GM18498 (cell line): ENCODE measurements around the gene PCBP3.

Experiments used
- ATAC-seq: cut with Tn5 transposase; IDR thresholded peaks from one replicate; pipeline ENCODE4 v1.9.1; 2021; ENCODE audit warnings: mild to moderate bottlenecking, moderate library complexity; ENCODE audit not compliant: unreplicated experiment

Gene PCBP3

DNA sequence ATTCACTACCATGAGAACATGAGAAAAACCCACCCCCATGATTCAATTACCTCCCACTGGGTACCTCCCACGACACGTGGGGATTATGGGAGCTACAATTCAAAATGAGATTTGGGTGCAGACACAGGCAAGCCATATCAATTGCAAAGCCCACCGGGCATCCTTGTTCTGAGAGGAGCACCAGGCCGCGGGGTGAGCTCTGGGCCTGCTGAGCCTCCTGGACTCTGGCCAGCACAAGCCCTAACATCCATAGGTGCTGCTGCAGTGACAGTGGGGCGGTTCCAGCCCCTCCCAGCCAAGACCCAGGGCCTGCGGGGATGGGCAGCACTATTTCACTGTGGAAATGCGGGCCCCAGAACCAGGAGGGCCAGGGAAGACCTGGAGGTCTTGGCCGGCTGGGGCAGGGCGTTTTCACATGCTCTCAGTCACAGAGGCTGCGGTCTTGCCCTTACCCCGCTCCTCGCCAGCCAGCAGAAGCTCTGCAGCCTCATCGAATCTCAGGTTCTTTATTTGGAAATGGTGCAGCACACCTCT is 103.8 kb downstream of the PCBP3 start:
- ATAC-seq, result no peak

GRCh38 chr21:45747802-45748445 is 104.4 kb downstream of the PCBP3 start:
- ATAC-seq, result no peak

- ATAC-seq, result no peak
Observed at GRCh38 chr21:45748593-45748992, 105.1 kb downstream of the PCBP3 start.

DNA sequence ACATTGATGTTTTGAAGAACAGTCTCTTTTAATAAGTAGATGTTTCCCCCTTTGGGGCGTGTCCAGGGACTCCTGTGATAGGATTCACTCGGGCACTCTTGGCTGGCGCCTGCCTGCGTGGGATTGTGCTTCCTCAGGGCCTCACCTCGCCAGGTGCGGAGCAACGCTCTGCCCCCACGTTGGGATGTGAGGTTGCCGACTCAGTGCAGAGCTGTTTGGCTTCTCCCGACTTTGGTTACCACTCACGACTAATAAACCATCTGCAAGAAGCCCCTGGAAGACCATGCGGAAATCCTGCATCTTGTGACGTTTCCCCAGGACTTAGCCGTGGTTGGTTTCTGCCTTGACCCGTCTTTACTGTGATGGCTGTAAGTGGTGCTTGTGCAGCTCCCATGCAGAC is 106.4 kb downstream of the PCBP3 start:
- ATAC-seq, result no peak

DNA sequence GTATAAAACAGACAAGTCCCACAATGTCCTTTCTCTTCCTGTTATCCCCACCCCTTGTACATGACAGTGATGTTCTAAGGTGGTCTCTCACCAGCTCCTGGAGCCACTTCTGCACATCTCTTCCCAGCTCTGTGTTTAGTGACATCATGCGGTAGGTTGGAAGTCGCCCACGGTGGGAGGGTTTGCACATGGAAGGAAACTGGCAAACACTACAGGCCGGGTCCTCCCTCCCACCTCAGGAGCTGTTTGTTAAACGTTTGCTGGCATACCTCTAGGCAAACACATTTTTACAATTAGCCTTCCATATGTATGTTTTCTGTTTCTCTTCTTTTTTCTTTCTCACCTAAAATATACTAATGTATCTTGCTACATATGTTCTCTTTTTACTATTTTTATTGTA is 107.4 kb downstream of the PCBP3 start:
- no peak for ATAC-seq

GRCh38 chr21:45753445-45753844 is 109.9 kb downstream of the PCBP3 start:
- no peak for ATAC-seq

GRCh38 chr21:45756029-45756428 is 112.5 kb downstream of the PCBP3 start:
- ATAC-seq, result no peak

DNA sequence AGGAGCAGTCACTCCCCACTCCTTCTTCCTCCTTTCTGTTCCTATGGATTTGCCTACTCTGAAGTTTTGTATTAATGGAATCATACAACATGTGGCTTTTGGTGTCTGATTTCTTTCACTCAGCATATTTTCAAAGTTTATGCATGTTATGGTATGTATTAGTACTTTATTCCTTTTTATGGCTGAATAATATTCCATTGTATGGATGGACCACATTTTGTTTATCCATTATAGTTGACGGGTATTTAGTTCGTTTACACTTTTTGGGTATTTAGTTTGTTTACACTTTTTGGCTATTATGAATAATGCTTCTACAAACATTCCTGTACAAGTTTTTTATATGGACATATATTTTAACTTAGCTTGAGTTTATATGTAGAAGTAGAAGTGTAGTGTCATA is 113.1 kb downstream of the PCBP3 start:
- ATAC-seq, result no peak

- ATAC-seq, result no peak
Observed at GRCh38 chr21:45761704-45762103, 118.2 kb downstream of the PCBP3 start.

DNA sequence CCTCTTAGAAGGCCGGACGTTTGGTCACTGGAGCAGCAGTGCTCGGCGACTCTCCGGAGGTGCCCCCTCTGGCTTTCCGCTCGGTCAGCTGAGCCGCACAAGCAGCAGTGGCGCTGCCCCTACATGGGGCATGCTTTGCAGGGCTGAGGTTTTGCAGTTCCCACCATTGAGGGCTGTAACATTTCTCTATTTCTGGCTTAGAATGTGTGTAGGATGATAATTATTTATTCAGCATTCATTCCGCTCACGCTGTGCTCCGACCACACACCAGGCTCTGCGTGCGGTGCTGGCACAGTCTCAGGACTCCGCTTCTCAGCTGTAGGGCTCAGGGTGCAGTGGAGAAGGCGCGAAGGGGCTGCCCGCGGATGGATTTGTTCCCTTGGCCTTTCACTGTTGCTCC is 119.5 kb downstream of the PCBP3 start:
- ATAC-seq, result no peak

GRCh38 chr21:45763506-45763905 is 120.0 kb downstream of the PCBP3 start:
- no peak for ATAC-seq

GRCh38 chr21:45764792-45765191 is 121.3 kb downstream of the PCBP3 start:
- no peak for ATAC-seq

DNA sequence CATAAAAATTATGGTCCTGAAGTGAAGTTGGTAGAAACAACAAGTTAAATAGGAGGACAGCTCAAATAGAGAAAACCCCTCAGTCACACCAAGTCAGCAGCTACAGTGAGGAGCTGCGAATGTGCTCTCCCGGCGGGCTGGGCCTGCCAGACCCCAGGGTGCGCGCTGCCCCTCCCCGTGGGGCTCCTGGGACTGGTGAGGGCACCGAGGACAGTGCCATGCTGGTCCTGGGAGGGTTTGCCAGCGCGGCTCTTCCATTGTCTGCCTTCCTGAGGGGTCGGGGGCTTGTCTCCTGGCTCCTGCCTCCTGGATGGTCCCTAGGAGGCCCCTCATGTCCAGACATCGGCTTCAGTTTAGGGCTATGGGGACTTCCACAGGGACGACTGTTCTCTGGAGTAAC is 121.8 kb downstream of the PCBP3 start:
- no peak for ATAC-seq

- no peak for ATAC-seq
Observed at GRCh38 chr21:45766055-45766454, 122.5 kb downstream of the PCBP3 start.

DNA sequence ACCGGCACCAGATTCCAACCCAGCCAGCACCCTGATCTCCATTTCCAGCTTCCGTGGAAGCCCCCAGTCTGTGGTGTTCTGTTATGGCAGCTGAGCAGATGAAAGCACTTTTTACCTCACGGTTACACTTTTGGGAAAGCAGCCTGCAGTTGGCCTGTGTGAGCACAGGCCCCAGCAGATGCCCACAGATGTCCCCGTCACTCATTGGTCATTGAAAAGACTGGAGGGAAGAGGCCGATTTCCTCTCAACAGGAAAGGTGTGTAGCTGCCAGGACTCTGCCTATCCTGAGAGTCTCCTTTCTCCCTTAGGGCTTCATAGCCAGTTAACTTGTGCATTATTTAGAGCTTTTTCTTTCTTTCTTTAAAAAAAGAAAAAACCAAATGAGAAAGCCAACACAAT is 123.0 kb downstream of the PCBP3 start:
- ATAC-seq, result no peak

DNA sequence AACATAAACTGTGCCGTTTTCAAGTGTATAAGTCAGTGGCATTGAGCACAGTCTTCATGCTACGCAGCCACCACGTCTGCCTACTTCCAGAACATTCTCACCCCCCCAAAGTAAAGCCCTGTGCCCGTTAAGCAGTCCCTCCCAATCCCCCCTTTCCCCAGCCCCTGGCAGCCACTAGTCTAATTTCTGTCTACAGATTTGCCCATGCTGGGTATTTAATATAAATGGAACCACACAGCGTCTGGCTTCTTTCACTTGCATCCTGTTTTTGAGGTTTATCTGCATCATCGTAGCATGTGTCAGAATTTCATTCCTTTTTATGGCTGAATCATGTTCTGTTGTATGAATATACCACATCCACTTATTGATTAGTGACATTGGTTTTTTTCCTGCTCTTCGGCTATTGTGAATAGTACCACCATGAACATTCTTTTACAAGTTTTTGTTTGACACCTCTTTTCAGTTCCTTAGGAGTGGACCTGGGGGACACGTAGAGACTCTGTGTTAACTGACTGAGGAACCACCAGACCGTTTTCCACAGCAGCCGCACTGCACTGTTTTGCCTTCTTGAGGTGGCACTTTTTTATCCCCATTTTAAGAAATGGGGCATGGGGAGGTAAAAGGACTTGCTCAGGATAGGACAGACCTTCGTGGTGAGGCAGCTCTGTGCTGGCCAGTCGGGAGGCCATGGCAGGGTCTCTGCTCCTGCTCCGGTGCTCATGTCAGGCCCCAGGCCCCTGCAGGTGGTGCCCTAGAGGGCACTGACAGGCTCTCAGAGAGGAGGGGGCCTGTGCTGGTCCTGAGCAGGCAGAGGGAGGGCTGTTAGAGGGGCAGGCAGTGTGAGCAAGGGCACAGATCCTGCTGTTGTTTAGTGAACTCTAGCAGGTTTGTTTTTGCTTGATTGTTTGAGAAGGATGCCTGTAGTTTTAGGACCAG is 123.8 kb downstream of the PCBP3 start:
- ATAC-seq, result no peak

- no peak for ATAC-seq
Observed at GRCh38 chr21:45768011-45768739, 124.7 kb downstream of the PCBP3 start.

DNA sequence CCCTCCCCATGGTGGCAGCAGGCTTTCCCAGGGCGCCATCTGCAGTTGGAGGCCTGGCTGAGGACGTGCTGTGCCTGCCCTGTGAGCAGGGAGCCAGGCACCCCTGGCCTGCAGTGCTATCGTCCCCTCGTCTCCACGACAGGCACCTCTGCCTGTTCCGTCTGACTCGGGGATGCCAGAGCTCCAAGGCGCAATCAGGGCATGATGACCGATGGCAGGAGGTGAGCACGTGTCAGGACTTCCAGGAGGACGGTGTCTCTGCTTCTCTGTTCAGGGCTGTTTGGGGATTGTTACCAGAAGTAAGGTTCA is 125.2 kb downstream of the PCBP3 start:
- no peak for ATAC-seq

- no peak for ATAC-seq
Observed at GRCh38 chr21:45769294-45769693, 125.8 kb downstream of the PCBP3 start.

DNA sequence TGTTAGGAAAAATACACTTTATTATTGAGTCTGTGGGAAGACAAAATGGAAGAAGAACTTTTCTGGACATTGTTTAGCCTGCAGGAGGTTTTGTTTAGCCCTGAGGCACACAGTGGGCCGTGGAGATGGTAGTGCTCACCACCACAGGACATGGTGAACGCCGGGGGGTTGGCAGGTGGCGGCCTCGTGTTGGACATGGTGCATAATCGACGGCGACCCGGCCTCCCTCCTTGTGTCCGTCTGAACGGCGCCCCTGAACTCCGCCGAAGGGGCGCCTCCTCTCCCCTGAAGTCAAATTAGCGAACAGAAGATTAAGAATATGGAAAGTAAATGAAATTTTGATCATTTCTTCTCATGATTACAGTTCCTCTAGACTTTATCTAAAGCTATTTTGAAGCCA is 126.4 kb downstream of the PCBP3 start:
- ATAC-seq, result no peak

GRCh38 chr21:45772180-45772579 is 128.7 kb downstream of the PCBP3 start:
- no peak for ATAC-seq

GRCh38 chr21:45774291-45774690 is 130.8 kb downstream of the PCBP3 start:
- ATAC-seq, result no peak
